Lower leg skin (tissue), 4 donors: ENCODE data around the gene CIB4. TPM values are rescaled to one million over a fixed set of nuclear protein-coding genes. Genes with fewer than 3 reads are reported as not detected.

Source experiments
- DNase-seq, 2 donors: peaks; one replicate each; pipeline ENCODE4 v3.0.0-alpha.2; 2019; ENCODE audit warnings: low spot score in 2 of 2
- H3K4me3 ChIP-seq: fragments of 200-600 bp; sonication (generic); 2 replicates; pipeline ENCODE4 v1.5.1; 2017; ENCODE audit warnings: mild to moderate bottlenecking, low read depth; ENCODE audit not compliant: poor library complexity, severe bottlenecking
- CTCF ChIP-seq, 3 donors: fragments of 450-650 bp; IDR thresholded peaks; one replicate each; pipeline ENCODE4 v1.5.1; 2016; ENCODE audit warnings: antibody characterized with exemption in 3 of 3, mild to moderate bottlenecking in 3 of 3, moderate library complexity in 2 of 3
- POLR2A ChIP-seq, 2 donors: fragments of 450-650 bp; IDR thresholded peaks; one replicate each; pipeline ENCODE4 v1.6.1; 2016 to 2017; ENCODE audit warnings: antibody characterized with exemption in 2 of 2, mild to moderate bottlenecking in 1 of 2, moderate library complexity in 1 of 2
- WGBS, 2 donors: methylation state at CpG; one replicate each; pipeline ENCODE4 v1.1.5; 2018; 5-methylcytosine and 5-hydroxymethylcytosine counted together
- intact Hi-C: fragments of 100-400 bp; cut with DNase I; formaldehyde crosslinking; loops from one replicate; pipeline ENCODE4 v1.15.0; 2023; ENCODE audit warnings: low total_unique reads
- total RNA-seq, 4 donors: library from RNA; depleted of rRNA; stranded (reverse); fragments of >200 nt; gene quantifications; one replicate each; pipeline ENCODE4 v1.1.0, GENCODE V29; 2016

The CIB4 gene
- total RNA-seq, 4 donors from 2014 or later, result not detected

DNA sequence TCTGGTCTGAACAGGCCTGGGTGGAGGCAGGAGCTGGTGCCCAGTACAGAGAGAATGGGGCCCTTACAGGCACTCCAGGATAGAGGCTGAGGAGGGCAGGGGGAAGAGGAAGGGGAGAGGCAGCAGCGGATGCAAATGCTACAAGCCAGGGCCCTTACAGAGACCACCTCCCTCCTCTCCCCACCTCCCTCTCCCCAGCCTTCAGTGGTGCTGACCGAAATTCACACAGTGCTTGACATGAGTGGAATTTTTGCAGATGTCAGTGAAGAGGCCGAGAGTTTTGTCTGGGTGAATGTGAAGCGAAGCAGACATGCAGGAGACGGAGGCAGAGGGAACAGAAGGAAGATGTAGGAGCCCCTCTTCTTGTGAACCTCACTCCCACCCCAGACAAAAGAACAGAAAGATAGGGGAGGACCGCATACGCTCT, 31.9 kb downstream of the CIB4 start:
- intact Hi-C loops, result loop anchor here (5.0 kb wide), 1 partner anchor 133 kb away; no protein-coding TSS in a partner anchor
- peak in 1 of 2 donors; percentile 79 for DNase-seq
- WGBS, 2 donors, result 90 to 93% methylated on average over 7 of the region's 7 CpGs
- H3K4me3 ChIP-seq, result no peak overlapping the region
- TF ChIP-seq CTCF (IDR thresholded peaks at IDR 0.05) (no peak), POLR2A (IDR thresholded peaks at IDR 0.05) (no peak)

DNA sequence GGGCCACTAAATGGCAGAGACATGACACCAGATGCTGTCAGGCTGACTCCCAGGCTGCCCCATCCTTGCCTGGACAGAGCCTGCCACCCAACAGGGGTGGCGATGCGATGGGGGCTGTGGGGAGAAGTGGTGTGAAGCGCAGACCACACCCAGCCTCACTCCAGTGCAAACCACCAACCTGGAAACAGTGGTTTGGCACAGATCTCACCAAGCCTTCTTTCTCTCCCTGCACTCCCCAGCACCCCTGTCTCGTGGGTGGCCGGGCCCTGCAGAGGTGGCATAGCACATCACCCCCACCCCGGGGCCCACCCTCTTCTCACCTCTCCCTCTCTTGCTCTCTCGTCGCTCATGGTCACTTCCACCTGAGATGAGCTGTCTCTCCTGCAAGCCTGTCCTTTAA, 32.6 kb downstream of the CIB4 start:
- 84 to 87% methylated on average over 8 of the region's 8 CpGs for WGBS, 2 donors
- DNase-seq, result peak in 1 of 2 donors; percentile 80
- TF ChIP-seq CTCF (IDR thresholded peaks at IDR 0.05) (no peak), POLR2A (IDR thresholded peaks at IDR 0.05) (no peak)
- intact Hi-C loops, result loop anchor here (5.0 kb wide), 1 partner anchor 134 kb away; no protein-coding TSS in a partner anchor
- no peak overlapping the region for H3K4me3 ChIP-seq

DNA sequence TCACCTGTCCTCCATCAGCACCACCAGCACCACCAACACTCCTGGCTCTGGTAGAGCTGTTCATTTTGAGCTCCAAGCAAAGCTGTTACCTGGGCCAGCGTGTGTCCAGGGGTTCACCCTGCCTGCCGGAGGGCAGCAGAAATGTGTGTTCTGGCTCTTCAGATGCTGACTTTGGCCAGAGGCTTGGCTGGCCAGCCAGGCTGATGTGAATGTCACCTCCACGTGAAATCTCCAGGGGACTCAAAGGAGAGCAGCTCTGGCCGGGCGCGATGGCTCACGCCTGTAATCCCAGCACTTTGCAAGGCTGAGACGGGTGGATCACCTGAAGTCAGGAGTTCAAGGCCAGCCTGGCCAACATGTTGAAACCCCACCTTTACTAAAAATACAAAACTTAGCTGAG, 33.5 kb downstream of the CIB4 start:
- no peak for TF ChIP-seq POLR2A (IDR thresholded peaks at IDR 0.05)
- TF ChIP-seq CTCF (IDR thresholded peaks at IDR 0.05), result no peak
- DNase-seq, result peak in 1 of 2 donors; percentile 62
- no peak overlapping the region for H3K4me3 ChIP-seq
- WGBS, 2 donors, result 33 to 92% methylated on average over 1 to 8 of the region's 8 CpGs
- intact Hi-C loops, result loop anchor here (5.0 kb wide), 1 partner anchor 135 kb away; no protein-coding TSS in a partner anchor

GRCh38 chr2:26606847-26607190, 34.3 kb downstream of the CIB4 start:
- intact Hi-C loops, result loop anchor here (5.0 kb wide), 1 partner anchor 135 kb away; no protein-coding TSS in a partner anchor
- DNase-seq, result peak; percentile 28 to 63
- TF ChIP-seq POLR2A (IDR thresholded peaks at IDR 0.05), result no peak
- TF ChIP-seq CTCF (IDR thresholded peaks at IDR 0.05), result no peak
- H3K4me3 ChIP-seq, result no peak overlapping the region
- 51 to 63% methylated on average over 5 of the region's 5 CpGs for WGBS, 2 donors

GRCh38 chr2:26605999-26606846, 34.9 kb downstream of the CIB4 start:
- 69 to 77% methylated on average over 18 of the region's 18 CpGs for WGBS, 2 donors
- intact Hi-C loops, result loop anchor here (5.0 kb wide), 1 partner anchor 136 kb away; no protein-coding TSS in a partner anchor
- no peak overlapping the region for H3K4me3 ChIP-seq
- no peak for TF ChIP-seq POLR2A (IDR thresholded peaks at IDR 0.05)
- no peak for TF ChIP-seq CTCF (IDR thresholded peaks at IDR 0.05)
- DNase-seq, result peak in 1 of 2 donors; percentile 82
